Stimulated activated memory B cell treated with anti-CD40 and anti-IgM and Interleukin-4, amounts not matched to agents 10 μg/mL and 1 μg/mL and 100 μg/mL, for 72 hours (primary cell): Measurements from ENCODE around the gene ERMP1.
A peak's percentile ranks its signal among the peaks of the same experiment; 100 is the strongest.

Experiments
- ATAC-seq: fragments of 150-1000 bp; cut with Tn5 transposase; 2 replicates; pipeline ENCODE4 v1.10.0; 2021
- H3K27ac Mint-ChIP-seq: one replicate; pipeline ENCODE4 v1.8.0; 2022; ENCODE audit warnings: mild to moderate bottlenecking, mixed read lengths
- H3K27me3 Mint-ChIP-seq: one replicate; pipeline ENCODE4 v1.8.0; 2022; ENCODE audit warnings: mixed read lengths
- H3K36me3 Mint-ChIP-seq: one replicate; pipeline ENCODE4 v1.8.0; 2022; ENCODE audit warnings: mixed read lengths
- H3K4me1 Mint-ChIP-seq: one replicate; pipeline ENCODE4 v1.8.0; 2022; ENCODE audit warnings: mixed read lengths
- H3K4me3 Mint-ChIP-seq: one replicate; pipeline ENCODE4 v1.8.0; 2022; ENCODE audit warnings: mild to moderate bottlenecking, moderate library complexity, mixed read lengths
- H3K9me3 Mint-ChIP-seq: one replicate; pipeline ENCODE4 v1.8.0; 2022; ENCODE audit warnings: mixed read lengths

The ERMP1 gene

DNA sequence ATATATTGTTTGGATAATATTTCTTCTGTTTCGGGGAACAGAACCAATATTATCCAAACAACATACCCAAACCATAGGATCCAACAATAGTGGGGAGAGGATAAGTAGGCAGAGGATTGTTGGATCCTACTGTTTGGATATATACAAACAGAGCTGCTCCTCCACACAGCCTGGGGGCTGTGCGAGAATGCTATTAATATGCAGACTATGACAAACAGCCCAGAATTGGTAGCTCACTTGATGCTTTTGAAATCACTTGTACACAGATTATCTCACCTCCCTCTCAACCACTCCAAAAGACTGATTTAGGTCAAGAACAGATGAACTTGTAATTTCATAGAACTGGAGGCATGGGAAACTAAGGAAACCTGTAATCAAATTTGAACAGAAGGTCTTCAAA is 33.4 kb upstream of the ERMP1 start:
- no peak for ATAC-seq
- no peaks in the 10 kb centered on the region for H3K27me3 Mint-ChIP-seq
- H3K4me1 Mint-ChIP-seq, result no peaks in the 10 kb centered on the region
- H3K36me3 Mint-ChIP-seq, result peaks cover 14% of the 10 kb centered on the region
- H3K4me3 Mint-ChIP-seq, result no peak overlapping the region
- no peaks in the 10 kb centered on the region for H3K9me3 Mint-ChIP-seq
- H3K27ac Mint-ChIP-seq, result no peak overlapping the region

DNA sequence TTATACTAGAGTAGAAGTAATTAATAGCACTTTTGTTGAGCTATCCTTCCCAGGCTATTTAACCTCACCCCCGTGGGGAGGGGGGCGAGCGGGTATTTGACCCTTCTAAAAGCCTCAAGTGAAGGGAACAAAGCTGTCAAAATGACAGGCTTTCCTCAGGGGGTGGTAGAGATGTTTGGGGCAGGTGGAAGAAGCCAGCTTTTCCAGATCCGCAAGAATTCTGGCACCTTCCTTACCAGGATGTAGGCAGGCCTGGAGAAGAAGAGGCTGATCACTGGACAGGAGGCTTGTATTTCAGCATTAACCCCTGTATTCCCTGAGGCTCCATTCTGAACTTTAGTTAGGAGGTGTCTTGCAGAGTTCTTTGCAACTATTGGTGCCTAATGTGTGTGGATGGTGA is 31.5 kb upstream of the ERMP1 start:
- Mint-ChIP-seq H3K4me1 (no peaks in the 10 kb centered on the region), H3K27me3 (no peaks in the 10 kb centered on the region), H3K27ac (no peak overlapping the region), H3K4me3 (no peak overlapping the region), H3K36me3 (peaks cover 14% of the 10 kb centered on the region), H3K9me3 (no peaks in the 10 kb centered on the region)
- no peak for ATAC-seq

DNA sequence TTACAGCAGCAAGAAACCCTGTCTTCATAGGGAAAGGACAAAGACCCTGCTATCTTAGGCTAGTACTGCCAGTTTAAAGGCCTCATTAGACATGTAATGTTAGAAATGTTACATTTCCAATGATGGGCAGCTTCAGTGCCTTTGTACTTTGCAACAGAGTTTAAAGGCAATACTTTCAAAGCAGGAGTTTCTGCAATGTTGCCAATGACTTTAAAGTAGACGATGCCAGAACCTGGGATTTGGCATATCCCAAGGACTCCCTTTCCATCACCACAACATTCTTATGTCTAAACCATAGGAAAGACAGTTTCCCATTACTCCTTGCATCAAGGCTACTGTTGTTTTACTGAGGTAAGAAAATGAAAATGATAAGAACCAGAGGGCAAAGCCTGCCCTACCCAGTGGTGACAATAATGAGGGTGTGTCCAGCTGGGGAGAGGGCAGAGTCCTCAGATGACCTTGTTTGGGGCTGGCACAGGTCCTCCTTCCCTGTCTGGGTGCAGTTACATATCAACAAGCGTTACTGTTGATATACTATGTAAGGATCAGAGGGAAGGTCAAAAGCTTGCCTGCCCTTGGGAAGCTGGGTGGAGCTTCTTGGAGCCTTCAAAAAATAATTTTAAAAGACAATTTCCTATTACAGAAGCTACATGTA is 30.3 kb upstream of the ERMP1 start:
- Mint-ChIP-seq H3K27ac (no peak overlapping the region), H3K4me3 (no peak overlapping the region), H3K9me3 (no peaks in the 10 kb centered on the region), H3K36me3 (peaks cover 14% of the 10 kb centered on the region), H3K27me3 (no peaks in the 10 kb centered on the region), H3K4me1 (no peaks in the 10 kb centered on the region)
- no peak for ATAC-seq

DNA sequence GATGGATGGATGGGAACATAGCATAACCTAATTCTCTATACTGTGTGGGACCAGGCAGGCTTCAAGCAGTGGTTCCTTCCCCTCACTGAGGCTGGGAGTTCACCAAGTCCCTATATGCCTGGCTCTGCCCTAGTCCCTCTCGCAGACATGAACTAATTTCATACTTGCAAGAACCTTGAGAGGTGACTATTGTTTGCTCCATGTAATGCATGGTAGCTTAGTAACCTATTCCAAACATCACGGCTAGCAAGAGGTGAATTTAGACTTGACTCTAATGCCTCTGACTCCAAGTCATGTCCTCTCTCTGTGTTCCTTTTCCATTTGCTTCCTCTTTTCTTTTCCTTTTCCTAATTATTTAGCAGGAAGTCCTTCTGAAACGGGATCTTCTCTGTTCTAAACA is 25.9 kb upstream of the ERMP1 start:
- H3K27me3 Mint-ChIP-seq, result no peaks in the 10 kb centered on the region
- ATAC-seq, result no peak
- H3K27ac Mint-ChIP-seq, result no peak overlapping the region
- no peaks in the 10 kb centered on the region for H3K4me1 Mint-ChIP-seq
- no peak overlapping the region for H3K4me3 Mint-ChIP-seq
- H3K9me3 Mint-ChIP-seq, result no peaks in the 10 kb centered on the region
- peaks cover 6% of the 10 kb centered on the region for H3K36me3 Mint-ChIP-seq

GRCh38 chr9:5857928-5858327 is 25.0 kb upstream of the ERMP1 start:
- Mint-ChIP-seq H3K9me3 (no peaks in the 10 kb centered on the region), H3K27me3 (no peaks in the 10 kb centered on the region), H3K4me3 (no peak overlapping the region), H3K36me3 (peaks cover 6% of the 10 kb centered on the region), H3K27ac (no peak overlapping the region), H3K4me1 (no peaks in the 10 kb centered on the region)
- ATAC-seq, result peak; percentile 24

- Mint-ChIP-seq H3K9me3 (no peaks in the 10 kb centered on the region), H3K36me3 (peaks cover 6% of the 10 kb centered on the region), H3K4me1 (peaks cover 5% of the 10 kb centered on the region), H3K4me3 (no peak overlapping the region), H3K27ac (no peak overlapping the region), H3K27me3 (no peaks in the 10 kb centered on the region)
- no peak for ATAC-seq
Observed at GRCh38 chr9:5854063-5854790, 21.3 kb upstream of the ERMP1 start.

DNA sequence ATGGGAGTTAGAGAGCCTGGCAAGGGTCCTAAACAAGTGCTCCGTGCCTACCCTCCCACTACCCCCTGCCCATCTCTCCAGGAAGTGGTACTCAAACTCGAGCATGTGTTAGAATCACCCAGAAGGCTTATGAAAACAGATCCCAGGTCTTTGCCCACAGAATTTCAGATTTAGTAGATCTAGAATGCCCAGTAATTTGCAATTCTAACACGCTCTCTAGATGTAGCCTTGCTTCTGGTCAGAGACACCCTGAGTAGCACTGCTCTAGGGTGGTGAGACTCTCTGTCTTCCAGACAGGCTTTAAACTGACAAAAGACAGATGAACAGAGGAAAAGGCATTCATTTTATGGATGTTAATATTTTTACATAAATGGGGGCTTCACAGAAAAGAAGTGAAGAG is 20.7 kb upstream of the ERMP1 start:
- no peaks in the 10 kb centered on the region for H3K27me3 Mint-ChIP-seq
- no peaks in the 10 kb centered on the region for H3K9me3 Mint-ChIP-seq
- no peak overlapping the region for H3K4me3 Mint-ChIP-seq
- no peak for ATAC-seq
- no peak overlapping the region for H3K27ac Mint-ChIP-seq
- H3K36me3 Mint-ChIP-seq, result peaks cover 6% of the 10 kb centered on the region
- peaks cover 5% of the 10 kb centered on the region for H3K4me1 Mint-ChIP-seq

DNA sequence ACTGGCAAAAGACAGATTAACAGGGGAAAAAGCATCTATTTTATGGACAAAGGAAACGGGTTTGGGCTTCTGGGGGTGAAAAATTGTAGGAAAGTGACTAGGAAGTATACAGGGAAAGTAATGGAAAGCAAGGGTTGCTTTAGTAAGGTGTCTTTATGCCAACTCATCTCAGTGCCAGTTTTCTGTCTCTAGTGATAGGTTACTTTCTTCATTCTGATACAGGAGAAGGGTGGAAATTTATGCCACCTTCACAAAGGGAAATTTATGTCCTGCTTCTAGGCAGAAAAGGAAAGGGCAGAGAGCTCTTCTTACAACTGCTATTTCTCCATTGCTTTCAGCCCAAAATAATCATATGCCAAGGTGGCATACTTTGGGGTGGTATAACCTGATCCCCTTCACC is 20.1 kb upstream of the ERMP1 start:
- Mint-ChIP-seq H3K4me3 (no peak overlapping the region), H3K27me3 (no peaks in the 10 kb centered on the region), H3K4me1 (peaks cover 5% of the 10 kb centered on the region), H3K27ac (no peak overlapping the region), H3K36me3 (peaks cover 6% of the 10 kb centered on the region), H3K9me3 (no peaks in the 10 kb centered on the region)
- no peak for ATAC-seq

DNA sequence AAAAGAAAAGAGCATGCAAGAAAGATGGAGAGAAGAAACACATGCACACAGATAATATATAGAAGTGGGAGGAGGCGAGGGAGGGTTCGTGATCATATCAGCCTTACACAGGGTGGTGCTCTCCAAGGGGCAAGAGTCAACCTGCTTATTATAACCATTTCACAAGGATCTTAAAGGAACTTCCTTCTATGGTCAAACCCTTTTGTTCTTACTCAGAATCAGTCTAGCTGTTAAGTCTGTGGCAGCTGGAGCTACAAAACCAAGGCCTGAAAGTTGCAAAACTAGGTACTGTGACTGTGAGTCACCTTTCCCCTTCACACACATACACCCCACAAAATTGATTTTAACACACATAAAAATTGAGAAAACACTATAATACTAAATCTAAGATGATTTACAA is 18.5 kb upstream of the ERMP1 start:
- Mint-ChIP-seq H3K4me1 (peaks cover 5% of the 10 kb centered on the region), H3K9me3 (no peaks in the 10 kb centered on the region), H3K4me3 (no peak overlapping the region), H3K27ac (no peak overlapping the region), H3K36me3 (peaks cover 6% of the 10 kb centered on the region), H3K27me3 (no peaks in the 10 kb centered on the region)
- peak; percentile 82 for ATAC-seq

DNA sequence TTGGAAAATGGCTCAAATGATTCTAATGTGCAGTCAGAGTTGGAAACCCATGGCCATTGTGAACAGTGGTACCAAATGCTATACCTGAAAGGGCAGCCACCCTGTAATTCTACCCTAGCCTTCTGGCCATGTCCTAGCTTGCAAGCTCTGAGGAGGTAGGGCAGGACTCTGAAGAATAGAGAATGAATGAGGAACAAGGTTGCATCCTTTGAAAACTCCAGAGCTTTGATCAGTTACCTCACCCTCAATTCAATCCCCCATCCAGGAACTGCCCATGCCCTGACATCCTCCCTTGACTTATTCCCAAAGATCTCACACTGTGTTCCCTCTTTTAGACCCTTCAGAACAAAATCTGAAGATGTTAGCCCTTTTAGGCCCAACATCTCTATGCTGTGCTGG is 17.8 kb upstream of the ERMP1 start:
- H3K36me3 Mint-ChIP-seq, result peaks cover 2% of the 10 kb centered on the region
- no peak overlapping the region for H3K27ac Mint-ChIP-seq
- no peak for ATAC-seq
- H3K4me1 Mint-ChIP-seq, result peaks cover 5% of the 10 kb centered on the region
- no peak overlapping the region for H3K4me3 Mint-ChIP-seq
- H3K27me3 Mint-ChIP-seq, result no peaks in the 10 kb centered on the region
- H3K9me3 Mint-ChIP-seq, result no peaks in the 10 kb centered on the region

DNA sequence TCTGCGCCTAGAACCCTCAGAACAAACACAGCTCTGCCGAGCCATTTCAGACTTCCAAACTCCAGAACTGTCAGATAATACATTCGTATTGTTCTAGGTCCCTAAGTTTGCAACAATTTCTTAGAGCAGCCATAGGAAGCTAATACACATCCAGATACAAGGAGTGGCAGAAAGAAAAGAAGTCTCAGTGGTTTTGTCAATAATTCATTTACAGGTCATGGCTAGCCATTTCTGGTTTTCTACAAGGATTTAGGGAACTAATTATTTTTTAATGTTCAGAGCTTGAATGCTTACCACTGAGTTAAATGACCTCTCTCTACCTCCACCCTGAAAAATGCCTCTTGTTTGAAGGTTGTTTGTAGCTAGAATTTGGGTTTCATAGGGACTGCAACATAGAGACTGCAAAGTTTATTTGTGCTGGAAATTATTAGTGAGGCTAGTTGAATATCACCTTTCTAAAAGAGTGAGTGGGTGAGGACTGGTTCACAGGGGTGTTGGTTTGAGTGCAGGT is 15.5 kb upstream of the ERMP1 start:
- Mint-ChIP-seq H3K4me1 (peaks cover 5% of the 10 kb centered on the region), H3K36me3 (peaks cover 6% of the 10 kb centered on the region), H3K4me3 (no peak overlapping the region), H3K27me3 (no peaks in the 10 kb centered on the region), H3K9me3 (no peaks in the 10 kb centered on the region), H3K27ac (no peak overlapping the region)
- no peak for ATAC-seq

GRCh38 chr9:5846501-5846921 is 13.6 kb upstream of the ERMP1 start:
- Mint-ChIP-seq H3K4me3 (no peak overlapping the region), H3K4me1 (peaks cover 5% of the 10 kb centered on the region), H3K27me3 (no peaks in the 10 kb centered on the region), H3K27ac (no peak overlapping the region), H3K36me3 (peaks cover 6% of the 10 kb centered on the region), H3K9me3 (no peaks in the 10 kb centered on the region)
- ATAC-seq, result no peak

- Mint-ChIP-seq H3K36me3 (peaks cover 6% of the 10 kb centered on the region), H3K27me3 (no peaks in the 10 kb centered on the region), H3K4me3 (no peak overlapping the region), H3K9me3 (no peaks in the 10 kb centered on the region), H3K27ac (no peak overlapping the region), H3K4me1 (peaks cover under 1% of the 10 kb centered on the region)
- ATAC-seq, result no peak
Observed at GRCh38 chr9:5846096-5846495, 13.2 kb upstream of the ERMP1 start.

GRCh38 chr9:5845157-5845531 is 12.2 kb upstream of the ERMP1 start:
- Mint-ChIP-seq H3K27me3 (no peaks in the 10 kb centered on the region), H3K4me3 (no peak overlapping the region), H3K27ac (no peak overlapping the region), H3K4me1 (no peaks in the 10 kb centered on the region), H3K36me3 (peaks cover 6% of the 10 kb centered on the region), H3K9me3 (no peaks in the 10 kb centered on the region)
- no peak for ATAC-seq

- Mint-ChIP-seq H3K4me3 (no peak overlapping the region), H3K4me1 (no peaks in the 10 kb centered on the region), H3K9me3 (no peaks in the 10 kb centered on the region), H3K27ac (no peak overlapping the region), H3K27me3 (no peaks in the 10 kb centered on the region), H3K36me3 (peaks cover 6% of the 10 kb centered on the region)
- ATAC-seq, result no peak
Observed at GRCh38 chr9:5843794-5844471, 11.0 kb upstream of the ERMP1 start.
